Memory B cell (primary cell): ENCODE data around the gene SASH1.
A peak's percentile ranks its signal among the peaks of the same experiment; 100 is the strongest.

ENCODE experiments used
- ATAC-seq: fragments of 150-1000 bp; cut with Tn5 transposase; 2 replicates; pipeline ENCODE4 v1.10.0; 2021; ENCODE audit warnings: low read depth, mild to moderate bottlenecking, moderate library complexity
- DNase-seq, 2 donors: peaks; one replicate each; pipeline ENCODE4 v3.0.0; 2022; ENCODE audit warnings: low spot score in 2 of 2
- H3K27ac Mint-ChIP-seq: one replicate; pipeline ENCODE4 v1.8.0; 2022; ENCODE audit warnings: mild to moderate bottlenecking, moderate library complexity, mixed read lengths
- H3K27me3 Mint-ChIP-seq: one replicate; pipeline ENCODE4 v1.8.0; 2022; ENCODE audit warnings: mixed read lengths
- H3K36me3 Mint-ChIP-seq: one replicate; pipeline ENCODE4 v1.8.0; 2022; ENCODE audit warnings: mild to moderate bottlenecking, mixed read lengths
- H3K4me1 Mint-ChIP-seq: one replicate; pipeline ENCODE4 v1.8.0; 2022; ENCODE audit warnings: mixed read lengths
- H3K4me3 Mint-ChIP-seq: one replicate; pipeline ENCODE4 v1.8.0; 2022; ENCODE audit warnings: mild to moderate bottlenecking, moderate library complexity, mixed read lengths
- H3K9me3 Mint-ChIP-seq: one replicate; pipeline ENCODE4 v1.8.0; 2022; ENCODE audit warnings: mixed read lengths

SASH1 gene

DNA sequence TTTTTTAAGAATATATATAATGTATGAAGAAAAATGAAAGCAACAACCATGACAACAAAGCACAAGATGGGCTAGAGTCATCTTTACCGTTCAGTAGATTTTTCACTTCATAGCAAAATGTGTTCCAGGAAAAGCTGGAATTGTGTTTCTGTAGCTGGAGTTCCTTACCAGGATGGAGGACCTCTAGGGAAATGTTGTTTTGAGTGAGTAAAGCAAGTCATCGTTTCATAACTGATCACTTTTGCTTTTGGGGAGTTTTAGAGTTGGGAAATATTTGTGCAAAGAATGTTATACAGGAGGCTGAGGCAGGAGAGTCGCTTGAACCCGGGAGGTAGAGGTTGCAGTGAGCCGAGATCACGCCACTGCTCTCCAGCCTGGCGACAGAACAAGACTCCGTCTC, 151.6 kb downstream of the SASH1 start:
- Mint-ChIP-seq H3K4me1 (no peaks in the 10 kb centered on the region), H3K9me3 (no peaks in the 10 kb centered on the region), H3K27ac (no peak overlapping the region), H3K27me3 (peaks cover 1% of the 10 kb centered on the region), H3K36me3 (no peaks in the 10 kb centered on the region), H3K4me3 (no peak overlapping the region)
- ATAC-seq = no peak
- no peak for DNase-seq

DNA sequence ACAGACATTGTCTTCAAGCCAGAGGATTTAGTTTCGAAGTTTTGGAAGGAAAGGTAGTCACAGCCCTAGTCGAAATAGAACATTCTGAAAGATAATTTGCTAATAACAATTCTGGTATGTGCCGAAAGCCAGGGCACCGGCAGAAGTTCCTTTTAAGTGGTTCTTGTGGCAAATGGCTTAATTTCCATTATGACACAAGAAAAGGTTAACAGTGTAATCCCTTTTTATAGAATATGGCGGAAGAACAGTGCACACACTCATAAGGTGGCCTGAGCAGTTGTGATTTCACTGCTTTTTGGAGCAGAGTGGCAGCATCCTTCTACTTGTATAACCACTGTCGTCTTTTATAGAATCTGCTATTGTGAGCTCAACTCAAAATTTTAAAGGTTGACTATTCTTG, 152.4 kb downstream of the SASH1 start:
- H3K4me1 Mint-ChIP-seq = no peaks in the 10 kb centered on the region
- H3K9me3 Mint-ChIP-seq = no peaks in the 10 kb centered on the region
- DNase-seq (no peak), ATAC-seq (no peak)
- no peaks in the 10 kb centered on the region for H3K36me3 Mint-ChIP-seq
- peaks cover 1% of the 10 kb centered on the region for H3K27me3 Mint-ChIP-seq
- H3K27ac Mint-ChIP-seq = no peak overlapping the region
- no peak overlapping the region for H3K4me3 Mint-ChIP-seq

GRCh38 chr6:148497257-148497656, 154.6 kb downstream of the SASH1 start:
- ATAC-seq = no peak
- no peak for DNase-seq
- no peaks in the 10 kb centered on the region for H3K4me1 Mint-ChIP-seq
- H3K27ac Mint-ChIP-seq = no peak overlapping the region
- H3K4me3 Mint-ChIP-seq = no peak overlapping the region
- H3K9me3 Mint-ChIP-seq = no peaks in the 10 kb centered on the region
- peaks cover 2% of the 10 kb centered on the region for H3K27me3 Mint-ChIP-seq
- no peaks in the 10 kb centered on the region for H3K36me3 Mint-ChIP-seq

DNA sequence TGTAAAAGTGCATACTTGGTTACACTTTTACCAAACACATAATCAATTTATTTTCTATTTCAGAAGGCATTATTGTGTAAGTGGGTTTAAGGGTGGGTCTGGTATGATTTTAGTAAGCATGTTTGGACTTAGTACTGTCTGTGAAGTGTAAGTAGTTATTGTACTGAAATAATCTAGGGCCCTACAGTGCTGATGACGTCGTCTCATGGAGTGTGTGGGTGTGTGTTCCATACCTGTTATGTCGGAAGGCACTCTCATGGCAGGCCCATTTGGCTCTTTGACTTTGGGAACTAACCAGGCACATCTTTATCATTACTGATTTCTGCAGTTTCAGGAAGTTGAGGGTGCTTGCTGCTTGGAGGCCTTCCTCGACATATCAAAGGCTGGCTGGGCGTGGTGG, 155.1 kb downstream of the SASH1 start:
- peaks cover 2% of the 10 kb centered on the region for H3K27me3 Mint-ChIP-seq
- H3K9me3 Mint-ChIP-seq = no peaks in the 10 kb centered on the region
- no peaks in the 10 kb centered on the region for H3K4me1 Mint-ChIP-seq
- no peak overlapping the region for H3K27ac Mint-ChIP-seq
- ATAC-seq (no peak), DNase-seq (no peak)
- H3K36me3 Mint-ChIP-seq = no peaks in the 10 kb centered on the region
- H3K4me3 Mint-ChIP-seq = no peak overlapping the region

- Mint-ChIP-seq H3K36me3 (no peaks in the 10 kb centered on the region), H3K9me3 (no peaks in the 10 kb centered on the region), H3K4me3 (no peak overlapping the region), H3K27ac (no peak overlapping the region), H3K4me1 (no peaks in the 10 kb centered on the region), H3K27me3 (peaks cover 5% of the 10 kb centered on the region)
- ATAC-seq (no peak), DNase-seq (no peak)
Observed at GRCh38 chr6:148500402-148500801, 157.8 kb downstream of the SASH1 start.

DNA sequence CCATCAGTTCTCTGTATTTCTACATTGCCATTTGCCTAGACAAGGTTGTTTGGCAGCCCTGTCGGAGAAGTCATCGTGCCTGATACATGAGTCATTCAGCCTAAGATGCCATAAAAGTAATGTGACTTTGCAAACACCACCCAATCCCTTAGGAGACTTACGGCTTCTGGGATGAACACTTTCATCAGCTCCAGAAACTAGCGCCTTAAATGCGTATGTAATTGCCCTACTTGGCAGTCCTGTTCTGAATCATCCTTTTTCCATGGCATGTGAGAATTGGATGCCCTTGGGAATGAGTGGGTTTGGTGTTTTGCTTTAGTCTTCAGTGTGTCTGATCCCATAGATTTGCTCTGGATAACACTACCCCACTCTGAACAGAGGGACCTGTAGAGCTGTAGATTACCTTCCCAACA, 158.5 kb downstream of the SASH1 start:
- Mint-ChIP-seq H3K4me3 (no peak overlapping the region), H3K27ac (no peak overlapping the region), H3K27me3 (peaks cover 5% of the 10 kb centered on the region), H3K9me3 (no peaks in the 10 kb centered on the region), H3K36me3 (no peaks in the 10 kb centered on the region), H3K4me1 (no peaks in the 10 kb centered on the region)
- ATAC-seq = no peak
- DNase-seq = no peak

DNA sequence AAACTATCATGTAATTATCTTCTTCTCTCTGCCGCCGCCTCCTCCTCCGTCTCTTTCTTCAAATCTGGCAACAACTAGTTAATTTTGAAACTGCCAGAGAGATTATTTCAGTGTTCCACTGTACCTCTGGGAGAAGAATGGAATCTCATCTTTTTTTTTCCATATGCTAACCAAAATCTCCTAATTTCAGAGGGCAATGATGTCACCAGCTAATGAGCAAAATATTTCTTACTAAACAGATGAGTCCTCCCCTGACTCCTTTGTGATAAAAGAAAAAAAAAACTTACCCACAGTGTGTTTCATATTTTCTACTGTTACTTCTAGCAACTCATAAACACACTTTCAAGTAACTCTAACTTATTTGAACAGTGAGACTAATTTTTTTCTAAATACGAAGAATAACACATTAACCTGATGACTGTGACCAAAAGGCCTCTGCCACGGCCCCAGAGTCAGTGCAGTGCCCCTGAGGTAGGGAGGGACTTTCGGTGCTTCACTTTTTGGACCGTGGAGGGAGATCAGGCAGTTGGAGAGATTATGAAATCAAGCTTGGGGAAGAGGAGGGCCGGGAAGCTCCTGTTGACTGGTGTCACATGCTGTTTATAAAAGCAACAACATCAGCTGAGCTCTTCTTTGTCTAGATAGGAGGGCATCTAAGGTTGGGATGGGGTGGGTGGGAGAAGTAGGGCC, 159.6 kb downstream of the SASH1 start:
- Mint-ChIP-seq H3K9me3 (no peaks in the 10 kb centered on the region), H3K36me3 (no peaks in the 10 kb centered on the region), H3K4me1 (no peaks in the 10 kb centered on the region), H3K27ac (no peak overlapping the region), H3K27me3 (peaks cover 10% of the 10 kb centered on the region), H3K4me3 (no peak overlapping the region)
- DNase-seq (no peak), ATAC-seq (no peak)

- no peaks in the 10 kb centered on the region for H3K9me3 Mint-ChIP-seq
- no peak for DNase-seq
Observed at GRCh38 chr6:148502773-148503135, 160.1 kb downstream of the SASH1 start.

DNA sequence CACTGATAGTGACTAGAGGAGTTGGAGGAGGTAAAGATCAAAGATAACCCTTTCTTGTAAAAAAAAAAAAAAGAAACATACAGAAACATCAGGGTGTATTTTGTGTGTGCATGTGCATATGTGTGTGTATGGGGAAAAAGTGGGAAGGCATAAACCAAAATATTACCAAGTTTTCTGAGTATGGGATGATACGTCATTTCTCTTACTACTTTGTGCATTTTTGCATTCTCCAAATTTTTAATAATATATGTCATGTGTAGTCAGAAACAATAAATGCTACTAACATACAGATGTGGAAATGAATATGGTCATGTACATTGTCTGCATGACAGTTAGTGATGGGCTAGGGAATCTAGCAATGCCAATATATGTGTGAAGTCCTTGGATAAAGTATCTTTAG, 161.1 kb downstream of the SASH1 start:
- ATAC-seq (no peak), DNase-seq (no peak)
- Mint-ChIP-seq H3K4me3 (no peak overlapping the region), H3K9me3 (no peaks in the 10 kb centered on the region), H3K36me3 (no peaks in the 10 kb centered on the region), H3K4me1 (no peaks in the 10 kb centered on the region), H3K27me3 (peaks cover 10% of the 10 kb centered on the region), H3K27ac (no peak overlapping the region)

More at GRCh38 chr6:148502773-148503135, 160.1 kb downstream of the SASH1 start:
- Mint-ChIP-seq H3K36me3 (no peaks in the 10 kb centered on the region), H3K27me3 (peaks cover 10% of the 10 kb centered on the region), H3K27ac (no peak overlapping the region), H3K4me1 (no peaks in the 10 kb centered on the region), H3K4me3 (no peak overlapping the region)
- no peak for ATAC-seq

DNA sequence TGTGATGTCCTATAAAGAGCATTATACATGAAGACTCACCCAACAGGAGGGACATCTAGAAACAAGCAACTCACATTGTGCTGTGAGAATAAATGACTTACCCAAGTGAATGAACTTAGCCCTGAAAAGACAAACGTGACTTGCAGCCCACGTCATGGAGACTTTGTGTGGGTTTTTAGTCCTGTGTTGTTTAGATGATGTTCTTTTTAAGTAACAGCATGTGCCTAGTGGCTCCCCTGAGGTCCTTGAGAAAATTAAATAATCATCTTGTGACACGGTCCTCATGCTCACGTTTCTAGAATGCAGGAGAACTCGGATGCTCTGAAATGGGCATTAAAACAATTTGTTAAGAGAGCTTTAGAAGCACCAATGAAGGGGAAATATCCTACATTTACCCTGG, 165.1 kb downstream of the SASH1 start:
- H3K4me3 Mint-ChIP-seq = no peak overlapping the region
- ATAC-seq (no peak), DNase-seq (no peak)
- H3K36me3 Mint-ChIP-seq = no peaks in the 10 kb centered on the region
- H3K9me3 Mint-ChIP-seq = no peaks in the 10 kb centered on the region
- H3K27me3 Mint-ChIP-seq = peaks cover 10% of the 10 kb centered on the region
- H3K27ac Mint-ChIP-seq = no peak overlapping the region
- H3K4me1 Mint-ChIP-seq = peaks cover 7% of the 10 kb centered on the region

DNA sequence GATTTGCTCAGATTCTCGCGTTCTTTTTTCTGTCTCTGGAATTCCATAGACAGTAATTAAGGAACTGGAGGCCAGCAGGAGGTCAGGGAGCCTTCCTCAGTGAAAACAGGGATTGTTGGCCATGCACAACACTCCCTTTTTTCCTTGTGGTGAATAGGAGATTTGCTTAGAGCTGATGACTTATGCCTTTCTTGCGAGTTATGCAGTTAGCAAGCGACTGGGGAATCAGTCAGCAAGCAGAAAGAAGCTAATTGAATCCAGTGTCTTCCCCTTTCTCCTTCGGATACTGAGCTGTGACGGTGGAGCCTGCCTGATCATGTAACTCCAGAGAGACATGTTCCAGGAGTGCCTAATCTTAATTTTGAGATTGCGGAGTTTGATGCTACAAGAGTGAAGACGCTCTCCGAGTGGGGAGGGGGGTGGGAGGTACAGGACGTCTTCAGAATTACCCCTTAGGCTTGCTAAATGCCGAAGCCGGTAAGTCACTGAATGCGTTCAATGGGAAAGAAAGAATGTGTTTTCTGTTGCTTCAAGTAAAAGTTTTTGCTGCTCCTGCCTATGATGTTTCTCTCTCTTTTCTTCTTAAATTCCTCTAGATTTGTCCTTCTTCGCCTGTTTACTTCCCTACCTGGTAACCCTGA, 165.9 kb downstream of the SASH1 start:
- Mint-ChIP-seq H3K4me1 (peaks cover 7% of the 10 kb centered on the region), H3K4me3 (no peak overlapping the region)

DNA sequence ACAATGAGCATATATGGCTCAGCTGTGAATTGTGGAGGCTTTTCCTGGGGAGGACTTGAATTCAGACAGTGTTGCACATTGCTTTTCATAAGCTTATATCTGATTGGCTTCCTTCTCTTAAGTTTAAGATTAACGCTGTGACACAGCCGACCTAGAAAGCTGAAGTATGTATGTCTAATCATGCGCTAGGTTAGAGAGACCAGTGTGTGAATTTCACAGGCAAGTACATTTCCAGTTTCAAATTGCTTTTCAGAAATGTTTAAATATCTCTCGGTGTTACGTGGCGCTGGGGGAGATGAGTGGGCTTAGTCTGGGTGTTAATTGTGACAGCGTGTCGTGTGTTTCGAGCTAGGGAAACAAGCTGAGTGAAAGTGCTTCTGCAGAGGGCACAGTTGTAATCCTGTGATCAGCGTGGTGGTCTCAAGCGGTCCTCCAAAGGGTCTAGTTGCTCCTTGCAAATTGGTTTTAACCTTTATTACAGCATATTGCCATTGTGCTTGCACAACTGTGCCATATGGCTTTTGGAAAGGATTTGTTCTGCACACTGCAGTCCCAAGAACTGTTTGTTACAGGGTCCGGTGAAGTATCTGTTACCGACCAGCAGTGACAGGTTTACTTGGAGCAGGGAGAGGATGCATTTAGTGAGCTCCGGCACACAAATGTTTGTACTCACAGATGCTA, 166.6 kb downstream of the SASH1 start:
- Mint-ChIP-seq H3K27me3 (peaks cover 8% of the 10 kb centered on the region), H3K4me1 (peaks cover 7% of the 10 kb centered on the region), H3K36me3 (no peaks in the 10 kb centered on the region), H3K9me3 (no peaks in the 10 kb centered on the region), H3K4me3 (no peak overlapping the region), H3K27ac (no peak overlapping the region)
- ATAC-seq (peak; percentile 17), DNase-seq (no peak)

More for the DNA sequence above, 165.9 kb downstream of the SASH1 start:
- no peaks in the 10 kb centered on the region for H3K9me3 Mint-ChIP-seq
- no peak overlapping the region for H3K27ac Mint-ChIP-seq
- DNase-seq (no peak), ATAC-seq (no peak)
- H3K27me3 Mint-ChIP-seq = peaks cover 10% of the 10 kb centered on the region
- H3K36me3 Mint-ChIP-seq = no peaks in the 10 kb centered on the region

GRCh38 chr6:148509800-148510581, 167.4 kb downstream of the SASH1 start:
- Mint-ChIP-seq H3K4me3 (no peak overlapping the region), H3K9me3 (no peaks in the 10 kb centered on the region), H3K27me3 (peaks cover 8% of the 10 kb centered on the region), H3K4me1 (peaks cover 7% of the 10 kb centered on the region), H3K36me3 (no peaks in the 10 kb centered on the region), H3K27ac (no peak overlapping the region)
- peak; percentile 75 for ATAC-seq
- no peak for DNase-seq
